Calu3 (cell line): ENCODE results near the gene C19orf18. TPM values are rescaled to one million over a fixed set of nuclear protein-coding genes. Genes with fewer than 3 reads are reported as not detected.
"Not testable (repeated sequence)": the region's sequence is repeated elsewhere in the genome, so short reads cannot be mapped to it uniquely, and the experiment has no call there.

Source experiments
- BruUV-seq: library from RNA; stranded (reverse); fragments of 400-500 nt; replicated peaks from 2 replicates; lab custom pipeline; 2021; lab: Mats Ljungman, UMichigan
- CTCF ChIA-PET: fragments of 300-600 bp; sonication (Branson Sonifier 250); formaldehyde crosslinking; loops from one replicate; lab custom pipeline; 2022; ENCODE audit warnings: antibody characterized with exemption; lab: Charles Lee
- DNase-seq: peaks from one replicate; pipeline ENCODE4 v3.0.0; 2022
- H3K27ac Mint-ChIP-seq: one replicate; pipeline ENCODE4 v1.8.0; 2022; ENCODE audit warnings: mixed read lengths; ENCODE audit not compliant: unreplicated experiment
- H3K27me3 Mint-ChIP-seq: one replicate; pipeline ENCODE4 v1.8.0; 2022; ENCODE audit warnings: mixed read lengths; ENCODE audit not compliant: unreplicated experiment
- H3K36me3 Mint-ChIP-seq: one replicate; pipeline ENCODE4 v1.8.0; 2022; ENCODE audit warnings: mild to moderate bottlenecking, moderate library complexity, mixed read lengths; ENCODE audit not compliant: insufficient read depth, unreplicated experiment
- H3K4me1 Mint-ChIP-seq: one replicate; pipeline ENCODE4 v1.8.0; 2022; ENCODE audit warnings: mild to moderate bottlenecking, low read depth, mixed read lengths; ENCODE audit not compliant: unreplicated experiment
- H3K4me3 Mint-ChIP-seq: one replicate; pipeline ENCODE4 v1.8.0; 2022; ENCODE audit warnings: mild to moderate bottlenecking, low read depth, moderate library complexity, mixed read lengths; ENCODE audit not compliant: unreplicated experiment
- H3K9me3 Mint-ChIP-seq: one replicate; pipeline ENCODE4 v1.8.0; 2022; ENCODE audit warnings: low read depth, mixed read lengths; ENCODE audit not compliant: unreplicated experiment
- CTCF ChIP-seq: fragments of 200-600 bp; IDR thresholded peaks from one replicate; pipeline ENCODE4 v1.8.0; 2022; ENCODE audit warnings: antibody characterized with exemption; ENCODE audit not compliant: unreplicated experiment
- intact Hi-C: fragments of 100-400 bp; cut with micrococcal nuclease; formaldehyde crosslinking; loops from one replicate; pipeline ENCODE4 v1.10.0; 2022; ENCODE audit not compliant: unreplicated experiment
- total RNA-seq: library from RNA; stranded (reverse); gene quantifications from 2 replicates; pipeline ENCODE4 v1.2.3, GENCODE V29; 2022

C19orf18 gene
- total RNA-seq, 1 experiment from 2014 or later, result 2.5 TPM

GRCh38 chr19:57935731-57936130, 38.6 kb downstream of the C19orf18 start:
- H3K27ac Mint-ChIP-seq, result no peak overlapping the region
- no peaks in the 10 kb centered on the region for H3K27me3 Mint-ChIP-seq
- TF ChIP-seq CTCF, result no peak
- peaks cover 10% of the 10 kb centered on the region for H3K36me3 Mint-ChIP-seq
- no peak for DNase-seq
- H3K4me1 Mint-ChIP-seq, result no peaks in the 10 kb centered on the region
- CTCF ChIA-PET, result no interaction called here
- intact Hi-C loops, result no loop called here
- H3K4me3 Mint-ChIP-seq, result no peak overlapping the region
- peaks cover 26% of the 10 kb centered on the region for H3K9me3 Mint-ChIP-seq
- no TSS peak for BruUV-seq

GRCh38 chr19:57934820-57935665, 39.3 kb downstream of the C19orf18 start, which contains the start of gene ZNF418:
Gene ZNF418, minus strand, starts transcription at chr19:57935402. Its CDS starts 1,580 bp downstream, at chr19:57933822.
- H3K4me1 Mint-ChIP-seq, result no peaks in the 10 kb centered on the region
- H3K9me3 Mint-ChIP-seq, result peaks cover 26% of the 10 kb centered on the region
- intact Hi-C loops, result no loop called here
- no peak within 1 kb of the TSS for H3K27ac Mint-ChIP-seq
- BruUV-seq, result no TSS peak
- no peaks in the 10 kb centered on the region for H3K27me3 Mint-ChIP-seq
- H3K4me3 Mint-ChIP-seq, result no peak within 1 kb of the TSS
- CTCF ChIA-PET, result no interaction called here
- H3K36me3 Mint-ChIP-seq, result peaks cover 10% of the 10 kb centered on the region
- TF ChIP-seq CTCF, result no peak
- no peak for DNase-seq

GRCh38 chr19:57927587-57927986, 46.7 kb downstream of the C19orf18 start:
- no peaks in the 10 kb centered on the region for H3K36me3 Mint-ChIP-seq
- no peaks in the 10 kb centered on the region for H3K27me3 Mint-ChIP-seq
- H3K4me1 Mint-ChIP-seq, result no peaks in the 10 kb centered on the region
- no peak for TF ChIP-seq CTCF
- intact Hi-C loops, result no loop called here
- no peak overlapping the region for H3K4me3 Mint-ChIP-seq
- BruUV-seq, result no TSS peak
- peaks cover 18% of the 10 kb centered on the region for H3K9me3 Mint-ChIP-seq
- CTCF ChIA-PET, result interaction anchor here (0.6 kb wide), 1 partner anchor 344 kb away, joined by 5 read pairs; no protein-coding TSS in a partner anchor
- no peak overlapping the region for H3K27ac Mint-ChIP-seq
- DNase-seq, result no peak

DNA sequence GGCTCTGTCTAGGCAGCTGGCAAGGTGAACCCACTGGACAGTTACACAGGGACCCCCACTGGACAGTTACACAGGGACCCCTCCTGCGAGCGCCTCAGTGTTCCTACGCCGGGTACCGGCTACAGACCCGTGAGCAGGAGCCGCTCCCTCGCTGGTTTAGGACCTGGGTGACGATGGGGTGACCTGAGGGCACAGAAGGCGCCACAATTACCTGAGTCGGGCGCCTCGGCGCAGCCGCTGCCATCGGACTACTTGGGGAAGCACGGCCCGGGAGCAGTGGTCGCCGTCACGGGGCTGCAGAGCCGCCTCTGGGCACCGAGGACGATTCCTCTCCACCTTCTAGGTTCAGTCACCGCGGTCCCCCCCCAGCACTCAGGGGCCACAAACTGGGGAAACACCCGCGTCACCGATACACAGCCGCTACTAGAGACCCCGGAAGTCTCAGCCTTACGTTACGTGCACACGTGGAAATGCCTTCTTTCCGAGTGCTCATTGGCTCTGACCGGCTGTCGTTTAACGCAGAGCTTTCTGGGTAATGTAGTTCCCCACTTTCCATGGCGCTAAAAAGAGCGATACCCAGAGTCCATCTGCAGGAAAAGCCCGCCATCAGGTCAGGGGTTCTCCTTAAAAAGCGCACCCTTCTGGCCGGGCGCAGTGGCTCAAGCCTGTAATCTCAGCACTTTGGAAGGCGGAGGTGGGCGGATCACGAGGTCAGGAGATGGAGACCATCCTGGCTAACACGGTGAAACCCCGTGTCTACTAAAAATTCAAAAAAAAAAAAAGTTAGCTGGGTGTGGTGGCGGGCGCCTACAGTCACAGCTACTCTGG, 58.0 kb downstream of the C19orf18 start, which contains the start of gene ZNF417:
Gene ZNF417, minus strand, starts transcription at position 425 of the 828 bp plus-strand sequence. Its CDS starts 181 bp downstream, at position 244.
- CTCF ChIA-PET, result interaction anchor here (0.6 to 1.3 kb wide), 4 partner anchors 47 to 603 kb away, joined by 3 read pairs; partner anchors contain the start of genes ZBTB45 and ZNF552
- TSS peak; percentile 68 for BruUV-seq
- H3K27me3 Mint-ChIP-seq, intact Hi-C loops: not testable (repeated sequence)
- H3K4me1 Mint-ChIP-seq, result peaks cover 11% of the 10 kb centered on the region
- peak within 1 kb of the TSS; percentile 82 for H3K27ac Mint-ChIP-seq
- DNase-seq, result peak; percentile 85
- peak within 1 kb of the TSS; percentile 93 for H3K4me3 Mint-ChIP-seq
- peaks cover 36% of the 10 kb centered on the region for H3K9me3 Mint-ChIP-seq
- peaks cover 46% of the 10 kb centered on the region for H3K36me3 Mint-ChIP-seq
